Stimulated activated naive CD8-positive, alpha-beta T cell treated with anti-CD3 and anti-CD28 coated beads, Interleukin-15, Interleukin-2, amounts not matched to agents 100 ng/mL and 50 ng/mL, for 24 hours (primary cell): Measurements from ENCODE around the gene GNB1L.

Source experiments
- H3K27ac Mint-ChIP-seq: one replicate; pipeline ENCODE4 v1.8.0; 2021; ENCODE audit warnings: mild to moderate bottlenecking, mixed read lengths
- H3K27me3 Mint-ChIP-seq: one replicate; pipeline ENCODE4 v1.8.0; 2021; ENCODE audit warnings: mixed read lengths
- H3K36me3 Mint-ChIP-seq: one replicate; pipeline ENCODE4 v1.8.0; 2021; ENCODE audit warnings: low read depth, mixed read lengths
- H3K4me1 Mint-ChIP-seq: one replicate; pipeline ENCODE4 v1.8.0; 2021; ENCODE audit warnings: low read depth, mixed read lengths
- H3K4me3 Mint-ChIP-seq: one replicate; pipeline ENCODE4 v1.8.0; 2021; ENCODE audit warnings: mild to moderate bottlenecking, mixed read lengths
- H3K9me3 Mint-ChIP-seq: one replicate; pipeline ENCODE4 v1.8.0; 2021; ENCODE audit warnings: mixed read lengths

The GNB1L gene

DNA sequence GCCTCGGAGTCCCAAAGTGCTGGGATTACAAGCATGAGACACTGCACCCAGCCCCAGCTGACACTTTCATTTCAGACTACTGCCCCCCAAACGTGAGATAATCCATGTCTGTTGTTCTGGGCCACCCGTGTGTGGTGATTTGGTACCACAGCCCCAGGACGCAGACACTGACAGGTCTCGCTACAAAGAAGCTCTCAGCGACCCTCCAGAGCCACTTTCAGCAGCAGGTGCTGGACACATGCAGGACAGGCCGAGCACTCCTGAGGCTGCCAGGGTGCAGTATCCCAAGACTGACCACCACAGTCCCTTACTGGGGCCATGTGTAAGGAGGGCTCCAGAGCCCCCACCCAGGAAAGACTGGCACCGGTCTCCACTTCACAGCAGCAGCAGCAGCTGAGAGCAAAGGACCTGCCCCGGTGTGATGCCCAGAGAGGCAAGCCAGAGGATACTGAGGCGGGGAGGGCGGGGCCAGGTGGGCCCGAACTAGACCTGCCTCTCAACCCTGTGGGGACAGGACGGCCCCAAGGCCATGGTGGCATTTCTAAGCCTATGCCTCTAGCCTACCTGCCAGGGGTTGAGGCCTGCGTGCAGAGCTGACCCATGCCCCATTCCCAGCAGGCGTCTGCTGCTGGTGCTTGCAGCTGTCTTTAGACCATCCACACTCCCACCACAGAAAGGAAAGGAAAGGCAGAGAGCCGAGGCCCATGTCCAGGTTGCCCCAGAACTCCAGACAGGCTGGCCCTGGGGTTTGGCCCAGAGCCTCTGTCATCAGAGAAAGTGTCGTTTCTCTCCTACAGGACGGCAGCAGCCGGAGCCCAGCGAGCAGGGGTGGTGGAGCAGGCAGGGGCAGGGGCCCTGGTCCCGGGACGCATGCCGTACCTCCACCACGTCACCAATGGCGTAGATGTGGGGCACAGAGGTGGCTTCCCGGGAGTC, 28.0 kb upstream of the GNB1L start:
- no peak overlapping the region for H3K27ac Mint-ChIP-seq
- no peaks in the 10 kb centered on the region for H3K36me3 Mint-ChIP-seq
- H3K9me3 Mint-ChIP-seq, result no peaks in the 10 kb centered on the region
- peaks cover 23% of the 10 kb centered on the region for H3K4me1 Mint-ChIP-seq
- no peak overlapping the region for H3K4me3 Mint-ChIP-seq
- H3K27me3 Mint-ChIP-seq, result no peaks in the 10 kb centered on the region

DNA sequence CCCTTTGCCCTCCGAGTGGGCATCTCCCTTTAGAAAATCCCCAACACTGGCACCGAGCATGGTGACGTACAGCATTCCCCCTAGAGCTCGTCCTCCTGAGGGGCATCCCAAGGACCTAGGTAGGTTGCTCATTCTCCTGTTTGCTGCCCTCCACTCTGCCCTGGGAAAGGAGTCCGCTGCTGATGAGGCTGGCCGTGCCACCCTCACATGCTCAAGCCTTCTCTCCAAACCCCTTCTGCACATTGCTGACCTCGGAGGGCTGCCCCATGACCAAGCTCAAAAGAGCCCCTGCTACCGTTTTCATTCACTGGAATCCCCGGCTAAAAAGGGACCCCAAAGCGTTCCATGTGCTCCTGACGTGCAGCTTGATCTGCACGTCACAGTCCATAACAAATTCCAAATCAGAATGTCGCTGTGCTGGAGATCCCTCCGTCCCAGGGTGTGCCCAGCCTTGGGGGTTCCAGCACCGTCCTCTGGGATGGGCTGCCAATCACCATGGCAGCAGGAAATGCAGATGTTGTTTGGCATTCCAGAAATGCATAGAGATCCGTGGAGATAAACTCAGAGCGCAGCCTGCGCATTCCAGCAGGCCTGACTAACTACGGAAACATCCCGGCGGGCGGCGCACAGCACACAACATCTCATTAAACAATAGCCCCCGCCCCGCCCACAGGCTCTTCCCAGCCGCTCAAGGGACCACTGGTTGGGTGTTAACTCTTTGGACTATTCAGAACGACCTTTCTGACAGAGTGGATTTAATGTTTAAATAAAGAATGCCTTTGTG, 26.3 kb upstream of the GNB1L start:
- H3K4me1 Mint-ChIP-seq, result peaks cover 6% of the 10 kb centered on the region
- H3K4me3 Mint-ChIP-seq, result no peak overlapping the region
- H3K27me3 Mint-ChIP-seq, result no peaks in the 10 kb centered on the region
- no peaks in the 10 kb centered on the region for H3K36me3 Mint-ChIP-seq
- H3K9me3 Mint-ChIP-seq, result no peaks in the 10 kb centered on the region
- H3K27ac Mint-ChIP-seq, result no peak overlapping the region

DNA sequence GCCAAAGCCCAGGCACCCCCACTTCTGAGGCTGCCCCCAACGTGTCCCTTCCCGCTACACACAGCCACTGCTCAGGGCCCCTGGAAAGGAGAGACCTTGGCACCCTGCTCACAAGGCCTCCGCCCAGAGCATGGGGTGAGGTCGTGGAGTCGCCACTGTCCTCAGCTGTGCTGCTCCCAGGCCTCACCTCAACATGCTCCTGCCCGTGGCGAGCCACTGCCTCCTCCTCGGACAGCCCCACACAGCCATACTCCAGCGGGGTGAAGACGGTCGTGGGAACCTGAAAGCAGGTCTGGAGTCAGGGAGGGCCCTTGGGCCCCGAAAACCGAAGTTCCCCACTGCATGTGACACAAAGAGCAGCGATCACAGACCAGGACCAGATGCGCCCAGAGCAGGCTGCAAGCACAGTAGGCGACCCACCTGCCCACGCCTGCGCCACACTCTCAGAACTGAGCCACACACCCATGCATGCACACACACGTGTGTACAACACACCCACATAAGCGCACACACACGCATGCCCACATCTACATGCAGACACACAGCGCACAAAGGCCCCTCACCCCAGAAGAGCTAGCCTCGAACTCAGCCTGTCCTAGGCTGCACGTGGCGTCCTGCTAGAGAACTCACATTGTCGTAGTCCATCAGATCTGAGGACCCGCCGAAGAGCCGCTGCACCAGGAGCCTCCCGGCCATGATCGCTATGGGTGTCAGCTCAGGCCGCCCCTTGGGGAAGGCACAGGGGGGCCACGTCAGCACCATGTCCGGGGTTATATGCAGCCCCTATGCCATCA, 25.5 kb upstream of the GNB1L start:
- no peak overlapping the region for H3K4me3 Mint-ChIP-seq
- no peaks in the 10 kb centered on the region for H3K27me3 Mint-ChIP-seq
- H3K36me3 Mint-ChIP-seq, result no peaks in the 10 kb centered on the region
- no peaks in the 10 kb centered on the region for H3K9me3 Mint-ChIP-seq
- H3K27ac Mint-ChIP-seq, result no peak overlapping the region
- no peaks in the 10 kb centered on the region for H3K4me1 Mint-ChIP-seq

DNA sequence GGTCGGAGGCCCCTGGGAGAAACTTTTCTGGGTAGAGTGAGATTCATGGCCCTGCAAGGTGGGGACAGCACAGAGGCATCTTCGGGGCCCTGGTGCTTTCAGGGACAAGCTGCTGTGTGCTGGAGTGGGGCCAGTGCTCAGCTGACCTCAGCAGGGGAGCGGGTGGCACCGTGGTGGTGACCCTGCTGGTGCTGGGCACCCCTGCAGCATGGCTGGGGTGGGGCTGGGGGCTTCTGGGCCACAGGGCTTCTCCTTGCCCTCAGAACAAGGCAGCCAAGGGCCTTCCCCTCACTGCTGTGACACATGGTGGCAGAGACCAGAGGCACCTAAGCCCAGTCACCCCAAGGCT, 24.9 kb upstream of the GNB1L start:
- H3K4me1 Mint-ChIP-seq, result no peaks in the 10 kb centered on the region
- H3K27me3 Mint-ChIP-seq, result no peaks in the 10 kb centered on the region
- H3K36me3 Mint-ChIP-seq, result no peaks in the 10 kb centered on the region
- H3K9me3 Mint-ChIP-seq, result no peaks in the 10 kb centered on the region
- H3K4me3 Mint-ChIP-seq, result no peak overlapping the region
- no peak overlapping the region for H3K27ac Mint-ChIP-seq

DNA sequence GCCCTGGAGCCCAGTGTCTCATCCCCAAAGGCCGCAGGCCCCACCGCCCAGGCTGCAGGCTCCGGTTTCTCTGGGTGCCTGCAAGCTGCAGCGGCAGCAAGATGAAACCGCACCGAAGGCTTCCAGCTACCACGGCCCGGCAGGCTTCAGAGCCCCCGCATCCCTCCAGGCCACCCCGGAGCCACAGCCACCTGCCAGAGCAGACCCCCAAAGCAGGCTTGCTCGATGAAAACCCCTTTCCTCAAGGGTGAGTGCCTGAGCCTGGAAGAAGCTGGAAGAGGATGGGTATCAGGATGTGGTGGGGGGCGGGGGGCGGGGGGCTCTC, 24.5 kb upstream of the GNB1L start:
- Mint-ChIP-seq H3K4me1 (peaks cover 3% of the 10 kb centered on the region), H3K4me3 (no peak overlapping the region), H3K36me3 (no peaks in the 10 kb centered on the region), H3K9me3 (no peaks in the 10 kb centered on the region), H3K27me3 (no peaks in the 10 kb centered on the region), H3K27ac (no peak overlapping the region)

DNA sequence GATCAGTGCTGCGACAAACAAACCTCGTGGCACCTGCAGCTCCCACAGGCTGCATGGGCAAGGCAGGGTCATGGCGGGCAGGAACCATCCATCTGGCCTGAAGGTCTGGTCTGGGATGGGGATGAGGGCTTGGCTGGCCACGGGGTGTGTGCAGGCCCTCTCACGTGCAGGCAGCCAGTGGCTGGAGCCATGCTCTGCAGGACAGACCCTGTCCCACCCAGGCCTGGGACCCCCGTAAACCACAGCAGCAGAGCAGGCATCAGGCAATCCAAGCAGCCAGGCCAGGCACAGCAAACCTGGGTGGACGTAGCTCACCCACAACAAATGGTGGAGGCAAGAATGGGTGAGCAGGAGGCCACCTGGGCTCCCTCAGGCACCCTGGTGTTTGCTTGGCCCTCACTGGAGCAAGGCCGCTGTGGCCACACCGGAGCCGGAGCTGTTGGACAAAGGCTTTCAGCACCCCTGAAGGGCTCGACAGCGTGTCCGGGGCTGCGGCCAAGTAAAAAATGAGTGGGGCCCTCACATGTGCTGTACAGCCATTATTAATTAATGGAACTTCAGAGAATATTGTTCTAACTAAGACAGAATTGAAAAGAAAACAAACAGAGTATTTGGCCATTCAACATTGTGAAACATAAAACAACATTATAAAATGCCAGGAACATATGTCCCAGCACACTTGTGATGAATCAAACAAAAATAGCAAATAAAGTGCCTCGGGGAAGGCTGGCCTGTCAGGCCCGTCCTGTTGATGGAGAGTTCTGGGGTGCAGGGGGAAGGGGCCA, 24.0 kb upstream of the GNB1L start:
- H3K4me1 Mint-ChIP-seq, result peaks cover 8% of the 10 kb centered on the region
- no peak overlapping the region for H3K27ac Mint-ChIP-seq
- no peak overlapping the region for H3K4me3 Mint-ChIP-seq
- no peaks in the 10 kb centered on the region for H3K36me3 Mint-ChIP-seq
- no peaks in the 10 kb centered on the region for H3K27me3 Mint-ChIP-seq
- no peaks in the 10 kb centered on the region for H3K9me3 Mint-ChIP-seq

DNA sequence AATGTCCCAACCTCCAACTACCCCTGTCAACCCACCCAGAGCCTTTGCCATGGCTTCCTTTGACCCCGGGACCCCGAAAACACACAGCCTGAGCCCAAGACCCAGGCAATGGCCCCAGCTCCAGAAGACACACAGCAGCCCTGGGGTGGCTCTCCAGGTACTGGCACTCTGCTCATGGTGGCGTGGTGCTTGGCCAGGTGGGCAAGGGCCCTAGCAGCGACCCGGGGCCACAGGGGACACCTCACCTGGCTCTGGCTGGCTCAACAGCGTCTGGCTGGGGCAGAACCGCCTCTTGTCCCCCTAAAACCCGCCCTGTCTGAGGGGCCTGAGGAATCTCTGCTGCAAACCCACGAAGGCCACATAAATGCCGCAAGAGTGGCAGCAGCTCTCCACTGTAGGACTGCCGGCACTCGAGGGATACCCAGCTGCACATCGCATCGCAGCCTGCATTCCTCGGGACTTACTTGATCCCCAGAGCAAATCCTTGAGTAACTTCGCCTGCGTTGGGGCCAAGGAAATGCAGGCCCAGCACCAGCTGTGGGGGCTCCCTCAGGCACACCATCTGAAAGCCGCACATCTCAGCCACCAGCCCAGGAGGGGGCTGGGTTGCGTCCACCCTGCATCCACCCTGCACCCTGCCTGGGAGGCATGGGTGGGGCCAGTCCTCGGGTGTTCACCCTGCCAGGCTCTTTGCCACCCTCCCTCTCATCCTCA, 23.1 kb upstream of the GNB1L start:
- Mint-ChIP-seq H3K36me3 (no peaks in the 10 kb centered on the region), H3K27ac (no peak overlapping the region), H3K9me3 (no peaks in the 10 kb centered on the region), H3K4me3 (no peak overlapping the region), H3K27me3 (no peaks in the 10 kb centered on the region), H3K4me1 (peaks cover 8% of the 10 kb centered on the region)

DNA sequence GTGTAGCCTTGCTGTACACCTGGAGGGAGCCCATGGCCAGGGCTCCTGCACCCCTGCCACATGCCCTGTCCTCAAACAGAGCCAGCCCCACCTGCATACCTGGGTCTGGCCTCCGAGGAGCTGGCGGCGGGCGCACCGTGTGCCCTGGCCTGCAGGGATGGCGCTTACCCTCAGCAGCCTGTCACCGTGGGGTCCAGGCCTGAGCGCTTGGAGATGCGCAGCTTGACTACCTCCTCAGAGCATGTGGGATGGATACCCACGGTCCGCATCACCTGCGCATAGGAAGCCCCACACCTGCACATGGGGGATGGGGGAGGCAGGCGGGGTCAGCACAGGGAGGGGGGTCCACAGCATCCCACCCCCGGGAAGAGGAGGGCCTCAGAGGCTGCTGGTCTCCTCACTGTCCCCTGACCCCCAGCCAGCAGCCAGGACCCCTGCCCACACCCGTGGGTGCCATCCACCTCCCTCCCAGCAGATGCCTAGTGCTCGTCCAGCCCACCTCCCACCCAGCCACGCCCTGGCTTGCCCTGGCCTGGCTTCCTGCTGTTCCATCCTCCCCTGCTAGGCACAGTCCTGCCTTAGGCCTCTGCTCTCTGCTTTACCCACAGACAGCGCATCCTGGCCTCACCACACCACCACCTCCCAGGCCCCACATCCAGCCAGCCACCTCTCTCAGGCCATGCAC, 22.4 kb upstream of the GNB1L start:
- H3K27me3 Mint-ChIP-seq, result no peaks in the 10 kb centered on the region
- no peak overlapping the region for H3K27ac Mint-ChIP-seq
- H3K4me3 Mint-ChIP-seq, result no peak overlapping the region
- no peaks in the 10 kb centered on the region for H3K9me3 Mint-ChIP-seq
- no peaks in the 10 kb centered on the region for H3K36me3 Mint-ChIP-seq
- peaks cover 8% of the 10 kb centered on the region for H3K4me1 Mint-ChIP-seq

DNA sequence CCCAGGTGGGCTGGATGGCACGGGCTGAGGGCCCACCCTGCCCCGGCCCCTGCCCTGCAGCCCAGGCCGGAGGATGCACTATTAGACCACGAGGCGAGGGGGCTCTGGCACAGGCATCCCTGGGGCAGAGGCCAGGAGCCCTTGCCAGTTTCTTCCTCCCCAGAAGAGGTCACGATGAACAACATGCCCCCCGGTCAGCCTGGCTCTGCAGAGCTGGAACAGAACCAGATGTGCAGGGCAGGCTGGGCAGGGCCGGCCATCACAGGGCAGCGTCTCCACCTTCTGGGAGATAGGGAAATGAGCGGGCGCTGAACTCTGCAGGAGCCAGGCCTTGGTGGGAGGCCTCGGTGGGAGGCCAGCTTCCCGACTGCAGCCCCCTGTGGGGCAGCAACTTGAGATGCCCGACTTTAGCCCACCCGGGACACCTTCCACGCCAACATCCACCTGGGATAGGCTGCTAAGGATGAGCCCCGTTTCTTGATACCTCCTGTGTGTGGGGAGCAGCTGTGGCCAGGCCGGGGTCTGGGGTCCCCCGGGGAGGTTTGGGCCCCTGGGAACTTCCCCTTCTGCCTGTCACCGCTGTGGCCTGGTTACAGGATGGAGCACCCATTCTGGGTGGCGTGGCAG, 21.8 kb upstream of the GNB1L start:
- H3K27ac Mint-ChIP-seq, result no peak overlapping the region
- H3K4me1 Mint-ChIP-seq, result peaks cover 8% of the 10 kb centered on the region

DNA sequence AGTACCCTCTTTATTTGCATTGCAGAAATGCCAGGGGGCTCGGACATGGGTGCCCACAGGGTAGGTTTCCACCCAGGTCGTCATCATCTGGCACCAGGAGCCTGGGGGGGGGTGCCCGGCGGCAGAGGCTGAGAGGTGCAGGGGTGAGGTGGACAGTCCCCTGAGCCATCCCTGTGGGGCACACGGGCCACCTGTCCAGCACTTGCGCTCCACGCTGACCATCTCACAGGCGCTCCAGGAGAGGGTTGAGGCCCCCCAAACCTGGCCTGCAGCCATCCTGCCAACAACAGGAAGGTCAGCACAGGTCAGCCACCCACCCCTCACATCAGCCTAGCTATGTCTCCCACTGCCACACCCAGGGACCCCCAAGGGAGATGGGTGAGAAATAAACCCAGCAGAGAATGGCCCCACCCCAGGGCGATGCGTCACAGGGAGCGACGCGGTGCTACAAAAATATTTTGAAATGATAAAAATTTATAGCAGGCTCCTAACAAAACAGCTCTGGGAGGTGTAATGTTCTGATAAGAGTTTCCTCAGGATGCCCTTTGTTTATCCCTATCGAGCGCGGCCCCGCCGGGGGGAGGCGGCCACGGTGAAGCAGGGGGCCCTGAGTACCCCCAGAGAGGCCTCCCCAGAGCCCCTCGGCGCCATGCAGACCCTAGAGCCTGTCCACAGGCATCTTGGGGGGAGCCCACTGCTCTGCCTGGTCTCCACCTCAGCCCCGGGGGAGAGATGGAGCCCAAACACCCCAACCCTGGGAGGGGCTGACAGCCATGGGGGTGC, 21.0 kb upstream of the GNB1L start:
- no peaks in the 10 kb centered on the region for H3K36me3 Mint-ChIP-seq
- H3K9me3 Mint-ChIP-seq, result no peaks in the 10 kb centered on the region
- H3K4me1 Mint-ChIP-seq, result peaks cover 8% of the 10 kb centered on the region
- no peak overlapping the region for H3K4me3 Mint-ChIP-seq
- no peak overlapping the region for H3K27ac Mint-ChIP-seq
- H3K27me3 Mint-ChIP-seq, result no peaks in the 10 kb centered on the region

More for the DNA sequence above, 21.8 kb upstream of the GNB1L start:
- Mint-ChIP-seq H3K27me3 (no peaks in the 10 kb centered on the region), H3K9me3 (no peaks in the 10 kb centered on the region), H3K4me3 (no peak overlapping the region), H3K36me3 (no peaks in the 10 kb centered on the region)

DNA sequence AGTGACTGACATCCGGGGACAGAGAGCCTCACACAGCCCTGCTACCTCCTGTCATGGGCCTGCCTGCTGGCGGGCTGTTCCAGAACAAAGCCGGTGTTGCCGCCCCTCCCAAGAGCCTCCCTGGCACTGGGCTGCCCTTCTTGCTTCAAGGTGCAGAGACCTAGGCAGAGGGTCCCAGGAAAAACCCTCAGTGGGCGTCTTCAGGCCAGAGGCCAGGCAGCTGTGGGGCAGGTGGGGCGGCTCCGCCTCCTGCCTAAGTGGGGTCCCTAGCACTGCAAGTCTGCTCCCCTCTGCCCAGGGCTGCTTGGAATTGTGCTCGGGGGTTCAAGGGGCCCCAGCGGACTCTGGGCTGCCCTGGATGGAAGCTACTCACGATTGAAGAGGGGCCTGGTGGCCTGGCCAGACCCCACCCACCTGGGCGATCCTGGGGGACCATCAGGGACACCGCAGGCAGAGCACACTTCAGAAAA, 20.4 kb upstream of the GNB1L start:
- Mint-ChIP-seq H3K4me3 (no peak overlapping the region), H3K36me3 (no peaks in the 10 kb centered on the region), H3K27me3 (no peaks in the 10 kb centered on the region), H3K27ac (no peak overlapping the region), H3K9me3 (no peaks in the 10 kb centered on the region), H3K4me1 (peaks cover 8% of the 10 kb centered on the region)

DNA sequence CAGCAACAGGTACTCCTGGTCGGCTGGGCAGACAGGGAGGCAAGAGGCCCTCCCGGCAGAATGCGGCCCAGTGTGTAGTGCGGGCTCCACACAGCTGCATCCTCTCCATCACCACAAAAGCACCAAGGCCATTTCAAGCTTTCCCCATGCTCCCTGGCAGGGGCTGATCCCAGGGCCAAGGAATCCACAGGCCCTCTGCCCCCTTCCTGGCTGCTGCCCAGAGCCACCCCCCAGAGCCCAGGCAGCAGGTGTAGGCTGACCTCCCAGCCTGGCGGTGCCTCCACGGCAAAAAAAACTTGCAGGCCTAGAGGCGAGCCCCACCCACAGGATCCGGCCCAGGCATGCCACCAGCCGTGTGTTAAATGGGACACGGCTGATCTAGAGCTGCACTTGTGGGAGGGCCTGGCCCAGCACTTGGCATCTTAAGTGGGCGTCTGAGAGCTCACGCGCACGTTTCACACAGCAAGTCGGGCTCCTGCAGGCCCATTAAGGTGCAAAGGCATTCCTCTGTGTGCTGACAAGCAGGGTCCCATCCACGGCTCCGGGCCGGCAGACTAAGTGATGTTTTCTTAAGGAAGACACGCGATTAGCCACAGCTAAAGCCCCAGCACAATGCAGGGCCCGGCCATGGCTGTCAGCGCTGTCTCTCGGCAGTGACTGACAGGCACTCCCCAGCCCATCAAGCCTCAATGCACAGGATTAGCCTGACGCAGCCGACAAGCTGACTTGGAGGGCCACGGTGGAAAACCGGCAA, 19.8 kb upstream of the GNB1L start:
- Mint-ChIP-seq H3K4me3 (no peak overlapping the region), H3K27me3 (no peaks in the 10 kb centered on the region), H3K27ac (no peak overlapping the region), H3K36me3 (no peaks in the 10 kb centered on the region), H3K9me3 (no peaks in the 10 kb centered on the region), H3K4me1 (peaks cover 8% of the 10 kb centered on the region)
